ENCODE results near the gene GRK1.

GRK1 gene

DNA sequence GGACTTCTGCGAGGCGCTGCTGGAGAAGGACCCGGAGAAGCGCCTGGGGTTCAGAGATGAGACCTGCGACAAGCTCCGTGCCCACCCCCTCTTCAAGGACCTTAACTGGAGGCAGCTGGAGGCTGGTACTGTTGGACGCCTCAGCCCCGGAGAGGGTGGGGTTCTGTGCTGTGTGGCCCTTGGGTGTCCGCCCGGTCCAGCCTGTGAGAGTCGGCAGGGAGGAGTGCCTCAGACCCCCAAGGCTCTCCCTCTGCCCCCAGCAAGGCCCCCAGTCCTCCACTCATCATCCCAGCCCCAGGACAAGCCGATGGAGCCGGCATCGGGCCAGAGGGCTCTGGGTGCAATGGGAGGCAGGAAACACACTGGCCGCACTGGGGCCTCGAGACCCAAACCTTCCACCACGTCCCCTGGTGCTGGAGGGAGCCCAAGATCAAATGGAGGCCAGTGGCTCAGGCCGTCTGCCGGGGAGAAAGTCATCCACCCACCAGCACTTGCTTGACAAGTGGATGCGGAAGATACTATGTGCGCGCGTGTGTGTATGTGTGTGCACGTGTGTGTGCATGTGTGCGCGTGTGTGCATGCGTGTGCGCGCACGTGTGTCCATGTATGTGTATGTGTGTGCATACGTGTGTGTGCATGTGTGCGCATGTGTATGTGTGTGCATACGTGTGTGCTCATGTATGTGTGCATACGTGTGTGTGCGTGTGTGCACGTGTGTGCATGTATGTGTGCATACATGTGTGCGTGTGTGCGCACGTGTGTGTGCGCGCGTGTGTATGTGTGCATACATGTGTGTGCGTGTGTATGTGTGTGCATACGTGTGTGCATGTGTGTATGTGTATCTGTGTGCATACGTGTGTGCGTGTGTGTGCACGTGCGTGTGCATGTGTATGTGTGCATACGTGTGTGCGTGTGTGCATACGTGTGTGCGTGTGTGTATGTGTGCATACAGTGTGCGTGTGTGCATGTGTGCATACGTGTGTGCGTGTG is 66.2 kb downstream of the GRK1 start:
- no peak for TF ChIP-seq CTCF (IDR thresholded peaks at IDR 0.05; ENCODE audit: extremely low read depth, insufficient read depth, missing control alignments)
- no peak for DNase-seq (ENCODE audit: low spot score)
- in situ Hi-C loops (cut with MboI; ENCODE audit: low pct_unique_long_range_greater_than_20kb, low sequenced_read_pairs, unreplicated experiment): no loop called here

DNA sequence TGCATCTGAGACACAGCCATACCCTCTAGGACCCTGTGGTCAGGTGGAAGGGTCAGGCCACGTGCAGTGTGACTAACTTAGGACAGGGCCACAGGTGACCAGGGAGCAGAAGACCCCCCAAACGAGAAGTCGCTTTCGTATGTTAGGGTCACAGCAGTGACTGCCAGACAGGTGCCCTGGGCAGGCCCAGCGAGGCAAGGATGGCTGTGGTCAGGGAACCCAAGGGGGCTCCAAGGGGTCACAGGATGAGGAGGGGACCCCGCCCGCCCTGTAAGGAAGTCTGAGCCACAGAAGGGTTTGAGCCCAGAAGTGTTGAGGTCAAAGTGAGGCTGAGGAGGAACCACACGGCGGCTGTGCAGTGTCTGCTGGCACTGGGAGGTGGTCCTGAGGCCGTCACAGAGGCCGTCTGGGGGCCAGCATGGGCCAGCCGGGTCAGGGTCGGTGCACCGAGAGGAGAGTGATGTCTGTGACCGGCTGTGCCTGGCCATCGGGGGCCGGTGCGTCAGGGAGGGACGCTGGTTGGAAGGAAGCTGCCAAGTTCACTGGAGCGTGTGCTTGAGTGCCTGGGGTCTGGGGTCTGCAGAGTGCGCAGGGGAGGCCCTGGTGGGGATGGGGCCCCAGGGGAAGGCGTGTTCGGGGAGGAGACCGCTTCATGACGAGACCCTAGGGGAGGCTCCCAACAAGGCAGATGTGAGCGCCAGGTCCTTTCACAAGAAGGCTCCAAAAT is 67.2 kb downstream of the GRK1 start:
- no peak for TF ChIP-seq CTCF (IDR thresholded peaks at IDR 0.05; ENCODE audit: extremely low read depth, insufficient read depth, missing control alignments)
- in situ Hi-C loops (cut with MboI; ENCODE audit: low pct_unique_long_range_greater_than_20kb, low sequenced_read_pairs, unreplicated experiment): no loop called here
- no peak for DNase-seq (ENCODE audit: low spot score)

DNA sequence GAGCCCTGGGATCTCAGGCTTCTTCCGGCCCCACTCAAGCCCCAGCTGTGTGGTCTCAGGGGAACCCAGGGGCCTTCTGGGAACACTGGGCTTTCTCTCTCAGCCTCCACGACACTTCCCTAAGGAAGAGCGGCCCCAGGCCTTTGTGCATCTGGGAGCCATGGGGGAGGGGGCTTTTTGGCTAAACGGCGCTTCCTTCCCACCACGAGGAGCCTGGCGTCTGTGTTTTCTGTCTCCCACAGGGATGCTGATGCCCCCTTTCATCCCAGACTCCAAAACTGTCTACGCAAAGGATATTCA is 67.8 kb downstream of the GRK1 start:
- no peak for DNase-seq (ENCODE audit: low spot score)
- in situ Hi-C loops (cut with MboI; ENCODE audit: low pct_unique_long_range_greater_than_20kb, low sequenced_read_pairs, unreplicated experiment): no loop called here
- no peak for TF ChIP-seq CTCF (IDR thresholded peaks at IDR 0.05; ENCODE audit: extremely low read depth, insufficient read depth, missing control alignments)

- in situ Hi-C loops (cut with MboI; ENCODE audit: low pct_unique_long_range_greater_than_20kb, low sequenced_read_pairs, unreplicated experiment): no loop called here
- TF ChIP-seq CTCF (IDR thresholded peaks at IDR 0.05; ENCODE audit: extremely low read depth, insufficient read depth, missing control alignments): no peak
- DNase-seq (ENCODE audit: low spot score): no peak
Measured at GRCh38 chr13:113735194-113735593, 68.2 kb downstream of the GRK1 start.

DNA sequence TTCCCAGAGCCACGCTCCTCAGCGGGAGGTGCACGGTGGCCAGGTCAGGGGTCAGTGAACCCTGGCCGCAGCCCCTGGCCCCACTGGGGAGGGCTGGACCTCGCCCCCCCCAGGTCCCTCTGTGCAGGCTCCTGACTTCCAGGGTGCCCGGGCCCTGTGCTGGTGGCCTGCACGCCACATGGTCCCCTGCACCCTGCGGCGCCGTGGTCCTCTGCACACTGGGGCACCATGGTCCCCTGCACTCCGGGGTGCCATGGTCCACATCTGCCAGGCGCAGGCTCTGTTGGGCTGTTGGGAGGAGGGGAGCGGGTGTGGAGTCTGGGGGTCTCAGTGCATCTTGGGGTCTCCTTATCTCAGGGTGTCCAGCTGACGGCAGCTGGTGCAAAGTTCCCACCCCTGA is 68.7 kb downstream of the GRK1 start:
- in situ Hi-C loops (cut with MboI; ENCODE audit: low pct_unique_long_range_greater_than_20kb, low sequenced_read_pairs, unreplicated experiment): no loop called here
- no peak for TF ChIP-seq CTCF (IDR thresholded peaks at IDR 0.05; ENCODE audit: extremely low read depth, insufficient read depth, missing control alignments)

GRCh38 chr13:113736258-113736731 is 69.3 kb downstream of the GRK1 start:
- TF ChIP-seq CTCF (IDR thresholded peaks at IDR 0.05; ENCODE audit: extremely low read depth, insufficient read depth, missing control alignments): no peak
- in situ Hi-C loops (cut with MboI; ENCODE audit: low pct_unique_long_range_greater_than_20kb, low sequenced_read_pairs, unreplicated experiment): no loop called here
- no peak for DNase-seq (ENCODE audit: low spot score)

More for the DNA sequence above, 68.7 kb downstream of the GRK1 start:
- no peak for DNase-seq (ENCODE audit: low spot score)
